ENCODE data around the gene RHCE.
A peak's percentile ranks its signal among the peaks of the same experiment; 100 is the strongest.

RHCE gene

GRCh38 chr1:25430967-25431881, 10.6 kb upstream of the RHCE start:
- TF ChIP-seq CTCF (IDR thresholded peaks at IDR 0.05; ENCODE audit: insufficient read depth, low read length) = no peak
- no peak for TF ChIP-seq REST (IDR thresholded peaks at IDR 0.05; ENCODE audit: insufficient replicate concordance, low read depth)
- peak; percentile 52; the same call in 1 of the 2 replicates for TF ChIP-seq SPI1 (IDR thresholded peaks at IDR 0.05; ENCODE audit: borderline replicate concordance, low read depth)
- TF ChIP-seq POLR2AphosphoS5 (IDR thresholded peaks at IDR 0.05; ENCODE audit: low read depth) = no peak
- peak; percentile 16; the same call in 1 of the 2 replicates for TF ChIP-seq GABPA (IDR thresholded peaks at IDR 0.05; ENCODE audit: low read depth)
- peak overlapping the region; percentile 87 for H3K27ac ChIP-seq (replicated peaks)
- peak in 1 of 2 experiments; percentile 74 for DNase-seq (ENCODE audit: low read depth in 1 of 2, low spot score in 1 of 2)
- H3K27me3 ChIP-seq (ENCODE audit: insufficient read depth, poor library complexity, severe bottlenecking) = no peaks in the 10 kb centered on the region
- H3K4me3 ChIP-seq (replicated peaks; ENCODE audit: insufficient read depth, low read length) = peak overlapping the region; percentile 96

- Histone ChIP-seq H3K27me3 (ENCODE audit: insufficient read depth, poor library complexity, severe bottlenecking) (no peaks in the 10 kb centered on the region), H3K27ac (replicated peaks) (peak within 1 kb of the TSS; percentile 87), H3K4me3 (replicated peaks; ENCODE audit: insufficient read depth, low read length) (peak within 1 kb of the TSS; percentile 96)
- peak; percentile 87 to 96 for DNase-seq (ENCODE audit: low read depth in 1 of 2, low spot score in 1 of 2)
- TF ChIP-seq POLR2AphosphoS5 (IDR thresholded peaks at IDR 0.05; ENCODE audit: low read depth) = peak; percentile 88
- TF ChIP-seq CTCF (IDR thresholded peaks at IDR 0.05; ENCODE audit: insufficient read depth, low read length) = no peak
- TF ChIP-seq REST (IDR thresholded peaks at IDR 0.05; ENCODE audit: insufficient replicate concordance, low read depth) = peak; percentile 74
Measured at GRCh38 chr1:25430073-25430966, 9.7 kb upstream of the RHCE start, which contains the start of gene MACO1. MACO1 (plus strand) TSS chr1:25430897; CDS start chr1:25431099, 202 bp downstream.

GRCh38 chr1:25428475-25429166, 8.0 kb upstream of the RHCE start:
- no peak overlapping the region for H3K27ac ChIP-seq (replicated peaks)
- no peak for DNase-seq (ENCODE audit: low read depth in 1 of 2, low spot score in 1 of 2)
- no peaks in the 10 kb centered on the region for H3K27me3 ChIP-seq (ENCODE audit: insufficient read depth, poor library complexity, severe bottlenecking)
- H3K4me3 ChIP-seq (replicated peaks; ENCODE audit: insufficient read depth, low read length) = no peak overlapping the region
- no peak for TF ChIP-seq GABPA (IDR thresholded peaks at IDR 0.05; ENCODE audit: low read depth)
- TF ChIP-seq CTCF (IDR thresholded peaks at IDR 0.05; ENCODE audit: insufficient read depth, low read length) = no peak
